Mucosa of descending colon (tissue), 3 donors: ENCODE measurements around the gene CLK3. TPM values are rescaled to one million over a fixed set of nuclear protein-coding genes. Genes with fewer than 3 reads are reported as not detected.

Experiments used
- ATAC-seq: fragments of 200-7000 bp; cut with Tn5 transposase; one replicate; pipeline ENCODE4 v1.9.1; 2020; ENCODE audit warnings: mild to moderate bottlenecking, moderate library complexity
- DNase-seq, 3 donors: peaks; one replicate each; pipeline ENCODE4 v3.0.0-alpha.2; 2020
- H3K36me3 ChIP-seq: fragments of 200-600 bp; one replicate; pipeline ENCODE4 v1.8.0; 2021; ENCODE audit warnings: low read depth, mild to moderate bottlenecking
- H3K4me1 ChIP-seq: fragments of 200-600 bp; one replicate; pipeline ENCODE4 v1.8.0; 2021; ENCODE audit warnings: low read depth, mild to moderate bottlenecking
- H3K4me3 ChIP-seq: fragments of 200-600 bp; one replicate; pipeline ENCODE4 v1.8.0; 2021; ENCODE audit warnings: mild to moderate bottlenecking
- H3K9me3 ChIP-seq: fragments of 200-600 bp; one replicate; pipeline ENCODE4 v1.8.0; 2021; ENCODE audit warnings: mild to moderate bottlenecking
- CTCF ChIP-seq: fragments of 200-600 bp; IDR thresholded peaks from one replicate; pipeline ENCODE4 v1.8.0; 2022; ENCODE audit warnings: antibody characterized with exemption, mild to moderate bottlenecking
- intact Hi-C, 2 donors: fragments of 100-400 bp; cut with DNase I in 1 of 2; cut with micrococcal nuclease in 1 of 2; formaldehyde crosslinking; loops; one replicate each; pipeline versions ENCODE4 v1.11.0 to v1.11.1; 2022; cut with DNase I, micrococcal nuclease
- total RNA-seq, 3 donors: library from RNA; stranded (reverse); fragmentation: NEBNext Ultra II Directional in 2 of 3; extraction: Animal tissue kit (Norgen Biotek cat#: 25700) in 2 of 3; gene quantifications; one replicate each; pipeline versions ENCODE4 v1.2.1 to v1.2.4, GENCODE V29; 2021 to 2023
- donor health status: DM: no; HTN: no; CAD: no; lungs with moderate emphysema.
- donor health status: DM: no; HTN: no; CAD: no.
- donor health status: DM: no; HTN: yes; CAD: no.

Gene CLK3
- total RNA-seq, 3 donors from 2014 or later, result 92.7 to 120 (median 110) TPM

GRCh38 chr15:74631935-74632560 lies 16.4 kb downstream of the CLK3 start:
- Histone ChIP-seq H3K36me3 (peaks cover 21% of the 10 kb centered on the region), H3K4me1 (no peaks in the 10 kb centered on the region), H3K9me3 (no peaks in the 10 kb centered on the region), H3K4me3 (no peak overlapping the region)
- intact Hi-C loops, result no loop called here
- ATAC-seq (peak; percentile 63), DNase-seq (peak; percentile 56 to 83 (median 72))
- TF ChIP-seq CTCF, result peak; percentile 65

DNA sequence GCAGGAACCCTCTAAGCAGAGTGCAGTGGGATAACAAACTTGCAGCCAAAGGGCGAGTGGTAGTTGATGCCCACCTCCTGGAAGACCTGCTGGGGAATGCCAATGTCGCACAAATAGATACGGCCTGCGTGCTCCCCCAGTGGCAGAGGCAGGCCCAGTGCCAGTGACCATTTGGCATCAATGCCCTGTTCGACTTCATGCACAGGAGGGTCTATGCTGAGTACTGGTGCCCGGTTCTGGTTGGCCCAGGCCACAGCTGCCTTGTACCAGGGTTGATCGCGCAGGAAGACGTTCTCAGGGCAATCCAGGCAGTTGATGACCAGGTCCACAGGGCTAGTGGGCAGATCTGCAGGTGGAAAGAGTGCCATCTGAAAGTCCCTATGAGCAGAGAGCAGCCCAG lies 17.0 kb downstream of the CLK3 start:
- Histone ChIP-seq H3K4me1 (no peaks in the 10 kb centered on the region), H3K9me3 (no peaks in the 10 kb centered on the region), H3K36me3 (peaks cover 15% of the 10 kb centered on the region), H3K4me3 (no peak overlapping the region)
- no peak for TF ChIP-seq CTCF
- DNase-seq (peak in 2 of 3 donors; percentile 17 to 25), ATAC-seq (no peak)
- intact Hi-C loops, result no loop called here

GRCh38 chr15:74633781-74634180 lies 18.1 kb downstream of the CLK3 start:
- Histone ChIP-seq H3K9me3 (no peaks in the 10 kb centered on the region), H3K4me3 (no peak overlapping the region), H3K36me3 (peaks cover 5% of the 10 kb centered on the region), H3K4me1 (no peaks in the 10 kb centered on the region)
- intact Hi-C loops, result loop anchor here (2.0 kb wide), 1 partner anchor 135 kb away; no protein-coding TSS in a partner anchor
- ATAC-seq (no peak), DNase-seq (no peak)
- TF ChIP-seq CTCF, result no peak

- Histone ChIP-seq H3K36me3 (no peaks in the 10 kb centered on the region), H3K9me3 (no peaks in the 10 kb centered on the region), H3K4me1 (no peaks in the 10 kb centered on the region), H3K4me3 (no peak overlapping the region)
- TF ChIP-seq CTCF, result peak; percentile 70
- peak in 2 of 3 donors; percentile 79 to 83 for DNase-seq
- intact Hi-C loops, result loop anchor here (2.0 kb wide), 1 partner anchor 134 kb away; no protein-coding TSS in a partner anchor
- ATAC-seq, result peak; percentile 87
Observed at GRCh38 chr15:74635228-74635627, 19.6 kb downstream of the CLK3 start.

- no peak for ATAC-seq
- H3K36me3 ChIP-seq, result no peaks in the 10 kb centered on the region
Observed at GRCh38 chr15:74636984-74637383, 21.3 kb downstream of the CLK3 start.

More at GRCh38 chr15:74636984-74637383, 21.3 kb downstream of the CLK3 start:
- no peak overlapping the region for H3K4me3 ChIP-seq
- intact Hi-C loops, result no loop called here
- no peak for TF ChIP-seq CTCF
- DNase-seq, result no peak
- no peaks in the 10 kb centered on the region for H3K9me3 ChIP-seq
- peaks cover 9% of the 10 kb centered on the region for H3K4me1 ChIP-seq
